Keratinocyte (primary cell): ENCODE measurements around the gene CCDC8. TPM values are rescaled to one million over a fixed set of nuclear protein-coding genes. Genes with fewer than 3 reads are reported as not detected.

Experiments
- DNase-seq: peaks from one replicate; pipeline ENCODE4 v3.0.0-alpha.2; 2011; ENCODE audit warnings: low read depth, missing footprints, low spot score
- FAIRE-seq: peaks from 2 replicates; lab custom pipeline; 2011; peaks lifted over from hg19 to GRCh38; lab: Jason Lieb, UNC
- H2AFZ ChIP-seq: 2 replicates; pipeline ENCODE4 v1.6.0; 2012; ENCODE audit warnings: low read length, control low read depth, inconsistent platforms; ENCODE audit not compliant: control insufficient read depth
- H3K27ac ChIP-seq: 2 replicates; pipeline ENCODE4 v1.5.1; 2011; ENCODE audit warnings: low read length; ENCODE audit not compliant: control insufficient read depth, insufficient read depth
- H3K27me3 ChIP-seq: 3 replicates; pipeline ENCODE4 v1.6.0; 2011; ENCODE audit warnings: low read length; ENCODE audit not compliant: control insufficient read depth, insufficient read depth; ENCODE audit errors: extremely low read depth
- H3K36me3 ChIP-seq, 2 experiments: 2 replicates in 1 of 2; 3 replicates in 1 of 2; pipeline ENCODE4 v1.5.1; 2011; ENCODE audit warnings: low read length in 2 of 2, mild to moderate bottlenecking in 1 of 2; ENCODE audit not compliant: control insufficient read depth in 2 of 2, insufficient read depth in 2 of 2; ENCODE audit errors: extremely low read depth in 1 of 2
- H3K4me1 ChIP-seq: 3 replicates; pipeline ENCODE4 v1.5.1; 2011; ENCODE audit warnings: low read length; ENCODE audit not compliant: control insufficient read depth, insufficient read depth; ENCODE audit errors: extremely low read depth
- H3K4me2 ChIP-seq: 3 replicates; pipeline ENCODE4 v1.6.0; 2011; ENCODE audit warnings: low read depth, low read length; ENCODE audit not compliant: control insufficient read depth, insufficient read depth; ENCODE audit errors: extremely low read depth
- H3K4me3 ChIP-seq, 3 experiments: fragments of 200-600 bp in 1 of 3; sonication (generic) in 1 of 3; 2 replicates in 2 of 3; 3 replicates in 1 of 3; pipeline ENCODE4 v1.5.1; 2011 to 2016; ENCODE audit warnings: low read length in 3 of 3, mild to moderate bottlenecking in 3 of 3, control low read depth in 2 of 3, inconsistent platforms in 1 of 3, low read depth in 1 of 3, mixed read lengths in 1 of 3, mixed run types in 1 of 3, moderate library complexity in 1 of 3; ENCODE audit not compliant: control insufficient read depth in 2 of 3, insufficient read depth in 2 of 3; ENCODE audit errors: extremely low read depth in 1 of 3
- H3K79me2 ChIP-seq: 2 replicates; pipeline ENCODE4 v1.6.0; 2012; ENCODE audit warnings: low read length; ENCODE audit not compliant: control insufficient read depth, insufficient read depth
- H3K9ac ChIP-seq: 3 replicates; pipeline ENCODE4 v1.6.0; 2011; ENCODE audit warnings: low read length; ENCODE audit not compliant: control insufficient read depth, insufficient read depth; ENCODE audit errors: extremely low read depth
- H3K9me1 ChIP-seq: 3 replicates; pipeline ENCODE4 v1.6.0; 2011; ENCODE audit warnings: low read length; ENCODE audit not compliant: control insufficient read depth, insufficient read depth; ENCODE audit errors: extremely low read depth
- H3K9me3 ChIP-seq: 2 replicates; pipeline ENCODE4 v1.5.1; 2012; ENCODE audit warnings: low read depth, low read length; ENCODE audit not compliant: control insufficient read depth
- H4K20me1 ChIP-seq: 3 replicates; pipeline ENCODE4 v1.6.0; 2011; ENCODE audit warnings: low read length; ENCODE audit not compliant: control insufficient read depth, insufficient read depth; ENCODE audit errors: extremely low read depth
- EZH2 ChIP-seq: IDR thresholded peaks from one replicate; pipeline ENCODE4 v1.6.1; 2012; ENCODE audit warnings: inconsistent platforms, mild to moderate bottlenecking, low read length, moderate library complexity
- dilution Hi-C: fragments of 300-500 bp; cut with MboI; formaldehyde crosslinking; loops from one replicate; pipeline ENCODE4 v1.7.0; 2020; ENCODE audit warnings: low sequenced_read_pairs; ENCODE audit not compliant: extremely low pct_ligation_motif_present
- polyA plus RNA-seq, 5 experiments: library from polyadenylated mRNA; depleted of rRNA in 3 of 5; stranded (reverse) in 3 of 5; stranded (forward) in 1 of 5; unstranded in 1 of 5; fragments of >200 nt; gene quantifications; 1 replicate in 1 of 5; 2 replicates in 3 of 5; 3 replicates in 1 of 5; pipeline versions ENCODE4 v1.2.1 to v1.2.3, GENCODE V29; 2011 to 2012; ENCODE audit warnings: missing spikeins in 2 of 5, low read depth in 1 of 5, low replicate concordance in 1 of 5
- TF ChIP-seq, protein P1 (sequence below), 3 experiments: IDR thresholded peaks in 1 of 3; conservative IDR thresholded peaks in 1 of 3; optimal IDR thresholded peaks in 1 of 3; 2 replicates in 2 of 3; 3 replicates in 1 of 3; pipeline versions ENCODE3 to v1.5.1; 2011; ENCODE audit warnings: low read length in 3 of 3, mild to moderate bottlenecking in 3 of 3, moderate library complexity in 2 of 3, control low read depth in 1 of 3, inconsistent platforms in 1 of 3; ENCODE audit not compliant: insufficient read depth in 2 of 3; ENCODE audit errors: extremely low read depth in 1 of 3

Gene CCDC8
- polyA plus RNA-seq, 1 donor (not counting 4 experiments of a cell fraction or from before 2014, with no cell fraction given): 5.2 TPM

DNA sequence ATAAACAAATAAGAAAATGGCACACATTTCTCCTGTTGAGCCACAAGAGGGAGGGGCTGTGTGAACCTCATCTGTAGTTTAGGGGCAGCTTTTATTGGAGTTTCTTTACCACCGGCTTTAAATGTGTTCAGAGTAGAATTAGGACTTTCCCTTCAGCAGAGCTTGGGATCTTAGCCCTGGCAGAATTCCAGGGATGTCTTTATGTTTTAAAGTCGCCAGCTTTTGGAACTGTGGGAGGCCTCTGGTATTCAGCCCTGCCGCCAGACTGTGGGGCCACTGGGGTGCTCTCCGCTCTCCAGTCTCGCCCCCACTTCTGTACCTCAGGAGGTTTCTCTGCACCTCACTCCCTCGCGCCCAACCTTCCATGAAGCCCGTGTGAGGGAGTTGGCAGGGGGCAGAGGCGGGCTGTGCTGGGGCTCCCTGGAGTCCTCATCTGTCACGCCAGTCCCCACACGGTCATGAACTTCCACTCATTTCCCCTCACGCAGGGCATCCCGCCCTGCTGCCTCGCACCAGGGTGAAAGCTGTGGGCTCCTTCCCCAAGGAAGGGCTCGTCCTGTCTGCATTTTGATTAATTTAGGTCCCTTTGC is 31.5 kb downstream of the CCDC8 start:
- Histone ChIP-seq H3K4me3 (no peak overlapping the region), H3K79me2 (peaks cover 2% of the 10 kb centered on the region), H4K20me1 (no peaks in the 10 kb centered on the region), H3K36me3 (peaks cover 9 to 11% of the 10 kb centered on the region in 2 experiments), H3K4me2 (no peak overlapping the region), H3K4me1 (no peaks in the 10 kb centered on the region), H3K27me3 (no peaks in the 10 kb centered on the region), H3K9ac (no peak overlapping the region), H3K27ac (no peak overlapping the region), H3K9me1 (no peaks in the 10 kb centered on the region), H2AFZ (no peak overlapping the region), H3K9me3 (no peaks in the 10 kb centered on the region)
- DNase-seq (no peak), FAIRE-seq (no peak)
- TF ChIP-seq, protein P1, sequence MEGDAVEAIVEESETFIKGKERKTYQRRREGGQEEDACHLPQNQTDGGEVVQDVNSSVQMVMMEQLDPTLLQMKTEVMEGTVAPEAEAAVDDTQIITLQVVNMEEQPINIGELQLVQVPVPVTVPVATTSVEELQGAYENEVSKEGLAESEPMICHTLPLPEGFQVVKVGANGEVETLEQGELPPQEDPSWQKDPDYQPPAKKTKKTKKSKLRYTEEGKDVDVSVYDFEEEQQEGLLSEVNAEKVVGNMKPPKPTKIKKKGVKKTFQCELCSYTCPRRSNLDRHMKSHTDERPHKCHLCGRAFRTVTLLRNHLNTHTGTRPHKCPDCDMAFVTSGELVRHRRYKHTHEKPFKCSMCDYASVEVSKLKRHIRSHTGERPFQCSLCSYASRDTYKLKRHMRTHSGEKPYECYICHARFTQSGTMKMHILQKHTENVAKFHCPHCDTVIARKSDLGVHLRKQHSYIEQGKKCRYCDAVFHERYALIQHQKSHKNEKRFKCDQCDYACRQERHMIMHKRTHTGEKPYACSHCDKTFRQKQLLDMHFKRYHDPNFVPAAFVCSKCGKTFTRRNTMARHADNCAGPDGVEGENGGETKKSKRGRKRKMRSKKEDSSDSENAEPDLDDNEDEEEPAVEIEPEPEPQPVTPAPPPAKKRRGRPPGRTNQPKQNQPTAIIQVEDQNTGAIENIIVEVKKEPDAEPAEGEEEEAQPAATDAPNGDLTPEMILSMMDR (optimal IDR thresholded peaks at IDR 0.05 in 1 of 3, IDR thresholded peaks at IDR 0.05 in 1 of 3, conservative IDR thresholded peaks at IDR 0.05 in 1 of 3; ENCODE audit: extremely low read depth in 1 of 3, insufficient read depth in 2 of 3, low read length in 3 of 3): no peak
- no peak for TF ChIP-seq EZH2
- dilution Hi-C loops: no loop called here

DNA sequence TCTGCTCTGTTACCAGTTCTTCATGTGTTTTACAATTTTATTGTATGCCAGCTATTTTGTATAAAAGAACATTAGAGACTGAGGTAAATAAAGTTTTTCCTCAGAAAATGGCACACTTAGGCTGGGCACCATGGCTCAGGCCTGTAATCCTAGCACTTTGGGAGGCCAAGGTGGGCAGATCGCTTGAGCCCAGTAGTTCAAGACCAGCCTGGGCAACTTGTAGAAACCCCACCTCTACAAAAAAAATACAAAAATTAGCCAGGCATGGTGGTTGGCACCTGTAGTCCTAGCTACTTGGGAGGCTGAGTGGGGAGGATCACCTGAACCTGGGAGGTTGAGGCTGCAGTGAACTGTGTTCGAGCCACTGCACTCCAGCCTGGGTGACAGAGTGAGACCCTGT is 32.0 kb downstream of the CCDC8 start:
- no peak for TF ChIP-seq EZH2
- TF ChIP-seq, protein P1 (optimal IDR thresholded peaks at IDR 0.05 in 1 of 3, IDR thresholded peaks at IDR 0.05 in 1 of 3, conservative IDR thresholded peaks at IDR 0.05 in 1 of 3; ENCODE audit: extremely low read depth in 1 of 3, insufficient read depth in 2 of 3, low read length in 3 of 3): no peak

More for the DNA sequence above, 32.0 kb downstream of the CCDC8 start:
- Histone ChIP-seq H2AFZ (no peak overlapping the region), H3K4me1 (no peaks in the 10 kb centered on the region), H3K36me3 (peaks cover 13% of the 10 kb centered on the region in 2 experiments), H3K4me2 (no peak overlapping the region), H3K27me3 (no peaks in the 10 kb centered on the region), H4K20me1 (no peaks in the 10 kb centered on the region), H3K9ac (no peak overlapping the region), H3K9me1 (no peaks in the 10 kb centered on the region), H3K9me3 (no peaks in the 10 kb centered on the region), H3K27ac (no peak overlapping the region), H3K79me2 (peaks cover 2% of the 10 kb centered on the region), H3K4me3 (no peak overlapping the region)
- dilution Hi-C loops: no loop called here
- FAIRE-seq: no peak
- no peak for DNase-seq
